ENCODE results near the gene FAM209B.

FAM209B gene

DNA sequence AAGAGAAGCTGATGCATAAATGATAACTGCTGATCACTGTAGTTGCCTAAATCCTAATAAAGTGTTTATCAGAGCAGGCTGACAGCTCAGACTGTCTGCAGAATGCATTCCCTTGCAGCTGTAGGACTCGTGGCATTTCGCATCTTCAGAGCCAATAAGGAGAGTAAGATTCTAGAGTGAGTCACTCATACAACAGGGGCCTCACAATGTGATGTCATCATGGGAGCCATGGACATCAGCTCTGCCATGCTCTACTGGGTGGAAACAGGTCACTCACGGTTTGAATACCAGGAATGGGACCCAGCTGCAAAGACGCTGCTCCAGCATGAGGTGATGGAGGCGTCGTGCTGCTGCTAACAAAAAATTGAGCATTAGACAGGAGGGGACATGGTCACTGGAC is 7.4 kb downstream of the FAM209B start:
- Histone ChIP-seq H2AFZ (ENCODE audit: low read length) (no peak overlapping the region), H3K4me2 (ENCODE audit: low read depth, low read length) (no peak overlapping the region), H3K79me2 (ENCODE audit: low read length) (no peaks in the 10 kb centered on the region), H3F3A (ENCODE audit: insufficient read depth, low read length) (no peaks in the 10 kb centered on the region), H3K36me3 (replicated peaks; ENCODE audit: insufficient read depth, low read length) (no peaks in the 10 kb centered on the region), H4K20me1 (ENCODE audit: insufficient read depth, low read length) (no peaks in the 10 kb centered on the region), H3K9me3 (replicated peaks; ENCODE audit: insufficient read depth, low read length) (no peaks in the 10 kb centered on the region), H3K9ac (ENCODE audit: low read length) (no peak overlapping the region), H3K27ac (ENCODE audit: low read length) (no peak overlapping the region), H3K4me3 (ENCODE audit: low read length) (no peak overlapping the region), H3K4me1 (ENCODE audit: low read length) (no peaks in the 10 kb centered on the region), H3K9me2 (replicated peaks; ENCODE audit: insufficient read depth, low read length) (no peaks in the 10 kb centered on the region), H3K27me3 (replicated peaks; ENCODE audit: insufficient read depth, low read length) (no peaks in the 10 kb centered on the region)
- TF ChIP-seq EZH2phosphoT487 (IDR thresholded peaks at IDR 0.05; ENCODE audit: low read length) (no peak), EZH2 (optimal IDR thresholded peaks at IDR 0.05; ENCODE audit: low read depth, low read length) (no peak)
- TF ChIP-seq, protein P1, sequence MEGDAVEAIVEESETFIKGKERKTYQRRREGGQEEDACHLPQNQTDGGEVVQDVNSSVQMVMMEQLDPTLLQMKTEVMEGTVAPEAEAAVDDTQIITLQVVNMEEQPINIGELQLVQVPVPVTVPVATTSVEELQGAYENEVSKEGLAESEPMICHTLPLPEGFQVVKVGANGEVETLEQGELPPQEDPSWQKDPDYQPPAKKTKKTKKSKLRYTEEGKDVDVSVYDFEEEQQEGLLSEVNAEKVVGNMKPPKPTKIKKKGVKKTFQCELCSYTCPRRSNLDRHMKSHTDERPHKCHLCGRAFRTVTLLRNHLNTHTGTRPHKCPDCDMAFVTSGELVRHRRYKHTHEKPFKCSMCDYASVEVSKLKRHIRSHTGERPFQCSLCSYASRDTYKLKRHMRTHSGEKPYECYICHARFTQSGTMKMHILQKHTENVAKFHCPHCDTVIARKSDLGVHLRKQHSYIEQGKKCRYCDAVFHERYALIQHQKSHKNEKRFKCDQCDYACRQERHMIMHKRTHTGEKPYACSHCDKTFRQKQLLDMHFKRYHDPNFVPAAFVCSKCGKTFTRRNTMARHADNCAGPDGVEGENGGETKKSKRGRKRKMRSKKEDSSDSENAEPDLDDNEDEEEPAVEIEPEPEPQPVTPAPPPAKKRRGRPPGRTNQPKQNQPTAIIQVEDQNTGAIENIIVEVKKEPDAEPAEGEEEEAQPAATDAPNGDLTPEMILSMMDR (IDR thresholded peaks at IDR 0.05; ENCODE audit: low read length): no peak
- no peak for DNase-seq

DNA sequence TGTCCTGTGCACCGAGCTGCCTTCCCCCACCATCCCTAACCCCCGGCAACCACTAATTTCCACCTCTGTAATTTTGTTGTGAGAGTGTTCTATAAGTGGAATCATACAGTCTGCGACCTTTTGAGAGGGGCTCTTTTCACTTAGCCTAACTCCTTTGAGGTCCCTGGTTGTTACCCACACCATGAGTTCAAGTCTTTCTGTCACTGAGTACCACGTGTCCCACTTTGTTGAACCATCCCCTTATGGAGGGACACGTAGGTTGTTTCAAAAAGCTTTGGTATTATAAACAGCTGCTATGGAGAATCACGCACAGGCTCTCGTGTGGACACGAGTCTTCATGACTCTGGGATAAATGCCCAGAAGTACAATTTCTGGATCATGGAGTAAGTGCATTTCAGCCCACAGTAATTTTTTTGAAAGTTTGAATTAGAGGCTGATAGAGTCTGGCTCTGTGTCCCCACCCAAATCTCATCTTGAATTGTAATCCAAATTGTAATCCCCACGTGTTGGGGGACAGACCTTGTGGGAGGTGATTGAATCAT is 9.5 kb downstream of the FAM209B start:
- Histone ChIP-seq H3K9me2 (replicated peaks; ENCODE audit: insufficient read depth, low read length) (no peaks in the 10 kb centered on the region), H2AFZ (ENCODE audit: low read length) (no peak overlapping the region), H3K4me1 (ENCODE audit: low read length) (no peaks in the 10 kb centered on the region), H3K4me3 (ENCODE audit: low read length) (no peak overlapping the region), H3K27ac (ENCODE audit: low read length) (no peak overlapping the region), H3K79me2 (ENCODE audit: low read length) (no peaks in the 10 kb centered on the region), H4K20me1 (ENCODE audit: insufficient read depth, low read length) (no peaks in the 10 kb centered on the region), H3K9me3 (replicated peaks; ENCODE audit: insufficient read depth, low read length) (no peaks in the 10 kb centered on the region), H3F3A (ENCODE audit: insufficient read depth, low read length) (no peaks in the 10 kb centered on the region), H3K9ac (ENCODE audit: low read length) (no peak overlapping the region), H3K4me2 (ENCODE audit: low read depth, low read length) (no peak overlapping the region), H3K27me3 (replicated peaks; ENCODE audit: insufficient read depth, low read length) (no peaks in the 10 kb centered on the region), H3K36me3 (replicated peaks; ENCODE audit: insufficient read depth, low read length) (no peaks in the 10 kb centered on the region)
- TF ChIP-seq, protein P1 (IDR thresholded peaks at IDR 0.05; ENCODE audit: low read length): no peak
- no peak for TF ChIP-seq EZH2 (optimal IDR thresholded peaks at IDR 0.05; ENCODE audit: low read depth, low read length)
- no peak for TF ChIP-seq EZH2phosphoT487 (IDR thresholded peaks at IDR 0.05; ENCODE audit: low read length)
- no peak for DNase-seq

DNA sequence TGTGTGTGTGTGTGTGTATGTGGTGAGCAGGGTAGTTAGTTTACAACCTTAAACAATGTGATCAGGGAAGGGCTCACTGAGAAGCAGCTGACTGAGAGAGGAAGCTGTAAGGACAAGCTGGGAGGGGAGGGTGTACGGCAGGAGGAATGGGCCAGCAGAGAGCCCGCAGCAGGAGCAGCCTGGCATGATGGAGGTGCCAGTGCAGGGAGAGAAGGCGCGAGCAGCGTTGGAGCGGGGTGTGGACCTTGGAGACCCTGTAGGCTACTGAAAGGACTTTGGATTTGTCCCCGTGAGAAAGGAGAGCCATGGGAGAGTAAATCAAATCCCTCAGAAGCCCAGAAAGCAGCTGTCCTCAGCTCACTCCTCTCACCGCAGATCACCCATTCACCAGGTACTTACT is 18.5 kb downstream of the FAM209B start:
- no peak overlapping the region for H3K9ac ChIP-seq (ENCODE audit: low read length)
- TF ChIP-seq EZH2 (optimal IDR thresholded peaks at IDR 0.05; ENCODE audit: low read depth, low read length): no peak
- TF ChIP-seq, protein P1 (IDR thresholded peaks at IDR 0.05; ENCODE audit: low read length): no peak
- no peak for TF ChIP-seq EZH2phosphoT487 (IDR thresholded peaks at IDR 0.05; ENCODE audit: low read length)
- DNase-seq: no peak

More for the DNA sequence above, 18.5 kb downstream of the FAM209B start:
- Histone ChIP-seq H2AFZ (ENCODE audit: low read length) (no peak overlapping the region), H3K27ac (ENCODE audit: low read length) (peak overlapping the region; percentile 98; the same call in 1 of the 2 replicates), H3K9me3 (replicated peaks; ENCODE audit: insufficient read depth, low read length) (no peaks in the 10 kb centered on the region), H3K9me2 (replicated peaks; ENCODE audit: insufficient read depth, low read length) (no peaks in the 10 kb centered on the region), H3K36me3 (replicated peaks; ENCODE audit: insufficient read depth, low read length) (no peaks in the 10 kb centered on the region), H3K79me2 (ENCODE audit: low read length) (no peaks in the 10 kb centered on the region), H4K20me1 (ENCODE audit: insufficient read depth, low read length) (no peaks in the 10 kb centered on the region), H3K4me1 (ENCODE audit: low read length) (peaks cover 47% of the 10 kb centered on the region), H3K4me2 (ENCODE audit: low read depth, low read length) (no peak overlapping the region), H3F3A (ENCODE audit: insufficient read depth, low read length) (peaks cover 31% of the 10 kb centered on the region), H3K4me3 (ENCODE audit: low read length) (no peak overlapping the region), H3K27me3 (replicated peaks; ENCODE audit: insufficient read depth, low read length) (no peaks in the 10 kb centered on the region)
